Measurements from ENCODE around the gene SIPA1L3.

The SIPA1L3 gene

GRCh38 chr19:37936886-37937285, 29.9 kb downstream of the SIPA1L3 start:
- Histone ChIP-seq H3K4me1 (ENCODE audit: control insufficient read depth, insufficient read depth, low read length) (peaks cover 24% of the 10 kb centered on the region), H3K9me3 (ENCODE audit: control insufficient read depth, insufficient read depth, low read depth, low read length) (peaks cover 17% of the 10 kb centered on the region), H3K27ac (ENCODE audit: extremely low read depth, low read depth, low read length) (no peak overlapping the region), H3K4me3 (ENCODE audit: low read depth, low read length) (no peak overlapping the region), H3K36me3 (ENCODE audit: control insufficient read depth in 2 of 2, insufficient read depth in 1 of 2, low read length in 2 of 2) (peaks cover 5 to 23% of the 10 kb centered on the region in 2 experiments)
- ChIA-PET POLR2A (no interaction called here), CTCF (interaction anchor here (0.5 kb wide), 1 partner anchor 17 kb away, joined by 3 read pairs; no protein-coding TSS in a partner anchor)
- TF ChIP-seq ZNF837 (tag by site-specific recombination; IDR thresholded peaks at IDR 0.05) (no peak), ZEB2 (tag by site-specific recombination; IDR thresholded peaks at IDR 0.05) (no peak), ZNF521 (tag by site-specific recombination; IDR thresholded peaks at IDR 0.05) (no peak), ZNF121 (tag by site-specific recombination; IDR thresholded peaks at IDR 0.05) (peak; percentile 56; the same call in 1 of the 2 replicates), ZNF76 (tag by site-specific recombination; IDR thresholded peaks at IDR 0.05; ENCODE audit: borderline replicate concordance, low read depth) (no peak)

GRCh38 chr19:37938353-37938752, 31.3 kb downstream of the SIPA1L3 start:
- H3K9me3 ChIP-seq (ENCODE audit: control insufficient read depth, insufficient read depth, low read depth, low read length), result peaks cover 17% of the 10 kb centered on the region
- ChIA-PET POLR2A (no interaction called here), CTCF (interaction anchor here (2.5 to 3.3 kb wide), 2 partner anchors 36 to 204 kb away, joined by 6 to 9 read pairs; no protein-coding TSS in a partner anchor)
- peaks cover 20% of the 10 kb centered on the region for H3K4me1 ChIP-seq (ENCODE audit: control insufficient read depth, insufficient read depth, low read length)
- H3K36me3 ChIP-seq (ENCODE audit: control insufficient read depth in 2 of 2, insufficient read depth in 1 of 2, low read length in 2 of 2), result peaks cover 5 to 23% of the 10 kb centered on the region in 2 experiments
- TF ChIP-seq ZNF768 (tag by site-specific recombination; IDR thresholded peaks at IDR 0.05) (no peak), ZNF433 (tag by site-specific recombination; IDR thresholded peaks at IDR 0.05; ENCODE audit: low read depth) (no peak), ZNF664 (tag by site-specific recombination; IDR thresholded peaks at IDR 0.05) (no peak)
- no peak overlapping the region for H3K4me3 ChIP-seq (ENCODE audit: low read depth, low read length)
- no peak overlapping the region for H3K27ac ChIP-seq (ENCODE audit: extremely low read depth, low read depth, low read length)

- H3K27ac ChIP-seq (ENCODE audit: extremely low read depth, low read depth, low read length), result no peak overlapping the region
- peaks cover 0 to 19% of the 10 kb centered on the region in 2 experiments; a peak in 1 of 3 replicates for H3K36me3 ChIP-seq (ENCODE audit: control insufficient read depth in 2 of 2, insufficient read depth in 1 of 2, low read length in 2 of 2)
- ChIA-PET POLR2A (no interaction called here), CTCF (interaction anchor here (0.7 kb wide), 1 partner anchor 21 kb away, joined by 3 read pairs; no protein-coding TSS in a partner anchor)
- H3K9me3 ChIP-seq (ENCODE audit: control insufficient read depth, insufficient read depth, low read depth, low read length), result peaks cover 6% of the 10 kb centered on the region
- peaks cover 15% of the 10 kb centered on the region for H3K4me1 ChIP-seq (ENCODE audit: control insufficient read depth, insufficient read depth, low read length)
- no peak overlapping the region for H3K4me3 ChIP-seq (ENCODE audit: low read depth, low read length)
- TF ChIP-seq HIC1 (tag by site-specific recombination; IDR thresholded peaks at IDR 0.05), result no peak
- no peak for TF ChIP-seq ZBTB8A (tag by site-specific recombination; IDR thresholded peaks at IDR 0.05)
- peak; percentile 86 for TF ChIP-seq ZNF24 (tag by site-specific recombination; IDR thresholded peaks at IDR 0.05)
- no peak for TF ChIP-seq KLF1 (tag by site-specific recombination; IDR thresholded peaks at IDR 0.05)
- TF ChIP-seq ATF2 (tag by site-specific recombination; IDR thresholded peaks at IDR 0.05; ENCODE audit: low read depth), result no peak
- no peak for TF ChIP-seq TRIM28 (IDR thresholded peaks at IDR 0.05; ENCODE audit: borderline replicate concordance, low read length)
- TF ChIP-seq ZNF544 (tag by site-specific recombination; IDR thresholded peaks at IDR 0.05), result no peak
- no peak for TF ChIP-seq ZNF266 (tag by site-specific recombination; IDR thresholded peaks at IDR 0.05; ENCODE audit: low read depth)
- TF ChIP-seq ZNF341 (tag by site-specific recombination; IDR thresholded peaks at IDR 0.05; ENCODE audit: low read depth), result 0 out of 2 replicates have a peak, but pooled peaks have one; percentile 14
- no peak for TF ChIP-seq ZSCAN30 (tag by site-specific recombination; IDR thresholded peaks at IDR 0.05)
- peak; percentile 16; the same call in 1 of the 2 replicates for TF ChIP-seq FEZF1 (tag by site-specific recombination; IDR thresholded peaks at IDR 0.05)
- no peak for TF ChIP-seq SETDB1 (IDR thresholded peaks at IDR 0.05; ENCODE audit: insufficient read length, low read length)
- no peak for TF ChIP-seq SP3 (tag by site-specific recombination; IDR thresholded peaks at IDR 0.05)
- no peak for TF ChIP-seq ZNF624 (tag by site-specific recombination; IDR thresholded peaks at IDR 0.05)
- TF ChIP-seq ZSCAN5A (tag by site-specific recombination; IDR thresholded peaks at IDR 0.05), result no peak
- TF ChIP-seq ZNF23 (tag by site-specific recombination; IDR thresholded peaks at IDR 0.05; ENCODE audit: borderline replicate concordance), result no peak
- no peak for TF ChIP-seq TCF7L2 (IDR thresholded peaks at IDR 0.05; ENCODE audit: borderline replicate concordance, low read depth, low read length)
- TF ChIP-seq HOXD13 (CRISPR knock-in tag; IDR thresholded peaks at IDR 0.05; ENCODE audit: borderline replicate concordance), result no peak
- no peak for TF ChIP-seq ZNF837 (tag by site-specific recombination; IDR thresholded peaks at IDR 0.05)
- no peak for TF ChIP-seq ZBTB1 (tag by site-specific recombination; IDR thresholded peaks at IDR 0.05)
- no peak for TF ChIP-seq MZF1 (tag by site-specific recombination; IDR thresholded peaks at IDR 0.05; ENCODE audit: borderline replicate concordance)
These were observed 34.9 kb downstream of the SIPA1L3 start for GRCh38 chr19:37941782-37942515.
